Activated naive CD8-positive, alpha-beta T cell treated with anti-CD3 and anti-CD28 coated beads, Interleukin-2, amount 50 U/mL, for 24 hours (primary cell): ENCODE results near the gene WIPI1.
A peak's percentile ranks its signal among the peaks of the same experiment; 100 is the strongest.

Experiments
- ATAC-seq: fragments of 150-1000 bp; cut with Tn5 transposase; one replicate; pipeline ENCODE4 v1.10.0; 2021
- DNase-seq: peaks from one replicate; pipeline ENCODE4 v3.0.0; 2021
- H3K27ac Mint-ChIP-seq: one replicate; pipeline ENCODE4 v1.8.0; 2021; ENCODE audit warnings: mild to moderate bottlenecking, mixed read lengths
- H3K27me3 Mint-ChIP-seq: one replicate; pipeline ENCODE4 v1.8.0; 2021; ENCODE audit warnings: mixed read lengths
- H3K36me3 Mint-ChIP-seq: one replicate; pipeline ENCODE4 v1.8.0; 2021; ENCODE audit warnings: low read depth, mixed read lengths
- H3K4me1 Mint-ChIP-seq: one replicate; pipeline ENCODE4 v1.8.0; 2021; ENCODE audit warnings: mixed read lengths
- H3K4me3 Mint-ChIP-seq: one replicate; pipeline ENCODE4 v1.8.0; 2021; ENCODE audit warnings: mild to moderate bottlenecking, moderate library complexity, mixed read lengths
- H3K9me3 Mint-ChIP-seq: one replicate; pipeline ENCODE4 v1.8.0; 2021; ENCODE audit warnings: mixed read lengths

The WIPI1 gene

GRCh38 chr17:68397108-68397536, 60.2 kb downstream of the WIPI1 start:
- Mint-ChIP-seq H3K27ac (no peak overlapping the region), H3K36me3 (peaks cover 13% of the 10 kb centered on the region), H3K27me3 (no peaks in the 10 kb centered on the region), H3K9me3 (peaks cover 5% of the 10 kb centered on the region), H3K4me3 (no peak overlapping the region), H3K4me1 (peaks cover 45% of the 10 kb centered on the region)
- DNase-seq (no peak), ATAC-seq (no peak)

- ATAC-seq, result no peak
- no peak for DNase-seq
- peaks cover 41% of the 10 kb centered on the region for H3K4me1 Mint-ChIP-seq
- H3K27ac Mint-ChIP-seq, result no peak overlapping the region
- peaks cover 5% of the 10 kb centered on the region for H3K9me3 Mint-ChIP-seq
- peaks cover 13% of the 10 kb centered on the region for H3K36me3 Mint-ChIP-seq
- H3K4me3 Mint-ChIP-seq, result no peak overlapping the region
- H3K27me3 Mint-ChIP-seq, result no peaks in the 10 kb centered on the region
Measured at GRCh38 chr17:68396226-68397107, 60.8 kb downstream of the WIPI1 start.

- peaks cover 24% of the 10 kb centered on the region for H3K4me1 Mint-ChIP-seq
- no peak overlapping the region for H3K4me3 Mint-ChIP-seq
- H3K27ac Mint-ChIP-seq, result no peak overlapping the region
- H3K9me3 Mint-ChIP-seq, result peaks cover 5% of the 10 kb centered on the region
- ATAC-seq (no peak), DNase-seq (no peak)
- peaks cover 13% of the 10 kb centered on the region for H3K36me3 Mint-ChIP-seq
- H3K27me3 Mint-ChIP-seq, result no peaks in the 10 kb centered on the region
Measured at GRCh38 chr17:68394608-68395331, 62.5 kb downstream of the WIPI1 start.

GRCh38 chr17:68391561-68392268, 65.6 kb downstream of the WIPI1 start:
- H3K36me3 Mint-ChIP-seq, result peaks cover 13% of the 10 kb centered on the region
- no peak overlapping the region for H3K27ac Mint-ChIP-seq
- H3K4me3 Mint-ChIP-seq, result no peak overlapping the region
- H3K4me1 Mint-ChIP-seq, result peaks cover 3% of the 10 kb centered on the region
- peaks cover 5% of the 10 kb centered on the region for H3K9me3 Mint-ChIP-seq
- no peak for ATAC-seq
- no peaks in the 10 kb centered on the region for H3K27me3 Mint-ChIP-seq
- no peak for DNase-seq

GRCh38 chr17:68390888-68391545, 66.3 kb downstream of the WIPI1 start:
- Mint-ChIP-seq H3K4me3 (no peak overlapping the region), H3K27ac (no peak overlapping the region), H3K36me3 (peaks cover 10% of the 10 kb centered on the region), H3K4me1 (no peaks in the 10 kb centered on the region), H3K9me3 (peaks cover 5% of the 10 kb centered on the region), H3K27me3 (no peaks in the 10 kb centered on the region)
- DNase-seq (no peak), ATAC-seq (no peak)

GRCh38 chr17:68389041-68389440, 68.3 kb downstream of the WIPI1 start:
- Mint-ChIP-seq H3K36me3 (peaks cover 4% of the 10 kb centered on the region), H3K4me3 (no peak overlapping the region), H3K4me1 (peaks cover 7% of the 10 kb centered on the region), H3K27me3 (no peaks in the 10 kb centered on the region), H3K9me3 (no peaks in the 10 kb centered on the region), H3K27ac (no peak overlapping the region)
- no peak for DNase-seq
- ATAC-seq, result no peak

- ATAC-seq, result no peak
- no peaks in the 10 kb centered on the region for H3K9me3 Mint-ChIP-seq
- H3K4me3 Mint-ChIP-seq, result no peak overlapping the region
- H3K27ac Mint-ChIP-seq, result no peak overlapping the region
- H3K4me1 Mint-ChIP-seq, result peaks cover 21% of the 10 kb centered on the region
- no peaks in the 10 kb centered on the region for H3K27me3 Mint-ChIP-seq
- no peak for DNase-seq
- H3K36me3 Mint-ChIP-seq, result no peaks in the 10 kb centered on the region
Measured at GRCh38 chr17:68387435-68388218, 69.7 kb downstream of the WIPI1 start.

- H3K4me1 Mint-ChIP-seq, result peaks cover 31% of the 10 kb centered on the region
- H3K4me3 Mint-ChIP-seq, result no peak overlapping the region
- no peak overlapping the region for H3K27ac Mint-ChIP-seq
- DNase-seq, result no peak
- H3K9me3 Mint-ChIP-seq, result no peaks in the 10 kb centered on the region
- ATAC-seq, result no peak
- H3K27me3 Mint-ChIP-seq, result no peaks in the 10 kb centered on the region
- no peaks in the 10 kb centered on the region for H3K36me3 Mint-ChIP-seq
Measured at GRCh38 chr17:68385490-68386215, 71.6 kb downstream of the WIPI1 start.

- H3K27me3 Mint-ChIP-seq, result no peaks in the 10 kb centered on the region
- H3K9me3 Mint-ChIP-seq, result no peaks in the 10 kb centered on the region
- no peak overlapping the region for H3K27ac Mint-ChIP-seq
- no peak overlapping the region for H3K4me3 Mint-ChIP-seq
- H3K4me1 Mint-ChIP-seq, result peaks cover 31% of the 10 kb centered on the region
- ATAC-seq, result no peak
- no peak for DNase-seq
- no peaks in the 10 kb centered on the region for H3K36me3 Mint-ChIP-seq
Measured at GRCh38 chr17:68384941-68385340, 72.4 kb downstream of the WIPI1 start.

GRCh38 chr17:68384471-68384870, 72.8 kb downstream of the WIPI1 start:
- DNase-seq (no peak), ATAC-seq (no peak)
- no peak overlapping the region for H3K4me3 Mint-ChIP-seq
- no peaks in the 10 kb centered on the region for H3K9me3 Mint-ChIP-seq
- H3K27ac Mint-ChIP-seq, result peak overlapping the region; percentile 8
- no peaks in the 10 kb centered on the region for H3K27me3 Mint-ChIP-seq
- H3K4me1 Mint-ChIP-seq, result peaks cover 31% of the 10 kb centered on the region
- no peaks in the 10 kb centered on the region for H3K36me3 Mint-ChIP-seq

GRCh38 chr17:68383443-68384321, 73.6 kb downstream of the WIPI1 start:
- no peak overlapping the region for H3K27ac Mint-ChIP-seq
- DNase-seq (peak; percentile 34), ATAC-seq (peak; percentile 87)
- peaks cover 31% of the 10 kb centered on the region for H3K4me1 Mint-ChIP-seq
- no peaks in the 10 kb centered on the region for H3K9me3 Mint-ChIP-seq
- H3K36me3 Mint-ChIP-seq, result no peaks in the 10 kb centered on the region
- H3K4me3 Mint-ChIP-seq, result peak overlapping the region; percentile 18
- H3K27me3 Mint-ChIP-seq, result no peaks in the 10 kb centered on the region

- no peak overlapping the region for H3K27ac Mint-ChIP-seq
- H3K4me1 Mint-ChIP-seq, result peaks cover 31% of the 10 kb centered on the region
- H3K27me3 Mint-ChIP-seq, result no peaks in the 10 kb centered on the region
- no peaks in the 10 kb centered on the region for H3K36me3 Mint-ChIP-seq
- ATAC-seq (no peak), DNase-seq (no peak)
- H3K4me3 Mint-ChIP-seq, result no peak overlapping the region
- no peaks in the 10 kb centered on the region for H3K9me3 Mint-ChIP-seq
Measured at GRCh38 chr17:68383120-68383442, 74.2 kb downstream of the WIPI1 start.
